Measurements from ENCODE around the gene CYP26A1. TPM values are rescaled to one million over a fixed set of nuclear protein-coding genes. Genes with fewer than 3 reads are reported as not detected.

Gene CYP26A1
- polyA plus RNA-seq (ENCODE audit: insufficient read depth in 1 of 5, insufficient read length in 5 of 5, low replicate concordance in 1 of 5) = under 1 TPM in 4 of 5 donors, not detected in 1; 0.15 to 0.40 (median 0.30) TPM
- long read RNA-seq, donor 1 = 0 reads
- long read RNA-seq, donor 2 = 0 reads
- long read RNA-seq, donor 3 = 0 reads
- long read RNA-seq, donor 4 = 0 reads
- long read RNA-seq, donor 5 = 0 reads
- long read RNA-seq, donor 6 = 0 reads
- long read RNA-seq, donor 7 = 0 reads
- long read RNA-seq, donor 8 = 0 reads

DNA sequence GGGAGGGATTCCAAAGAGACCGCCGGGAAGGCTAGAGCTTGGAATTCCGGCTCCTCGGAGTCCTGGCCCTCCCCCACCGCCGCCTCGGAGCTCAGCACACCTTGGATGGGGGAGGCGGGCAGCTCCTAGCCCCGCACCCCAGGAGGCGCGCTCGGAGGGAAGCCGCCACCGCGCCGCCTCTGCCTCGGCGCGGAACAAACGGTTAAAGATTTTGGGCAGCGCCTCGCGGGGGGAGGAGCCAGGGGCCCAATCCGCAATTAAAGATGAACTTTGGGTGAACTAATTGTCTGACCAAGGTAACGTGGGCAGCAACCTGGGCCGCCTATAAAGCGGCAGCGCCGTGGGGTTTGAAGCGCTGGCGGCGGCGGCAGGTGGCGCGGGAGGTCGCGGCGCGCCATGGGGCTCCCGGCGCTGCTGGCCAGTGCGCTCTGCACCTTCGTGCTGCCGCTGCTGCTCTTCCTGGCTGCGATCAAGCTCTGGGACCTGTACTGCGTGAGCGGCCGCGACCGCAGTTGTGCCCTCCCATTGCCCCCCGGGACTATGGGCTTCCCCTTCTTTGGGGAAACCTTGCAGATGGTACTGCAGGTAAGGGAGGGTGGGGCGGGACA lies at the start of gene CYP26A1:
Gene CYP26A1 (plus strand): TSS at position 355 of the 608 bp plus-strand sequence. CDS start 42 bp downstream, at position 397.
- no peak for DNase-seq

- DNase-seq = no peak
These were observed 47.6 kb upstream of the CYP26A1 start for GRCh38 chr10:93026072-93026471.

DNA sequence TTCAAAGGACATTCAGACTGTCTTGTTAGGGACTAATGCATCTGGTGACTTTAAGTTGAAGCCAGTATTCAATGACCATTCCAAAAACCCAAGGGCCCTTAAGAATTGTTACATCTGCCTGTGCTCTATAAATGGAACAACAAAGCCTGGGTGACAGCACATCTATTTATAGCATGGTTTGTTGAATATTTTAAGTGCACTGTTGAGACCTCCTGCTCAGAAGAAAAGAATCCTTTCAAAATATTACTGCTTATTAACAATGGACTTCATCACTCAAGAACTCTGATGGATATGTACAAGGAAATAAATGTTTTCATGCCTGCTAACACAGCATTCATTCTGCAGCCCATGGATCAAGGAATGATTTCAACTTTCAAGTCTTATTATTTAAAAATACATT lies 46.2 kb upstream of the CYP26A1 start:
- no peak for DNase-seq

DNA sequence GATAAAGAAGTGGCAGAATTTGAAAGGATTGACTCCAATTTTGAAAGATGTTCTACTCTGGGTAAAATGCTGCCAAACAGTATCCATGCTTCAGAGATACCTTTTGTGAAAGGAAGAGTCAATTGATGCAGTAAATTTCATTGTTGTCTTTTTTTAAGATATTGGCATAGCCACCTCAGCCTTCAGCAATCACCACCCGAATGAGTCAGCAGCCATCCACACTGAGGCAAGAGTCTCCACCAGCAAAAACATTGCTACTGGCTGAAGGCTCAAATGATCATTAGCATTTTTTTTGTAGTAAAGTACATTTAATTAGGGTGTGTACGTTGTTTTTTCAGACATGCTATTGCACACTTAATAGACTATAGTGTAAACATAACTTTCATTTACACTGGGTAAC lies 44.8 kb upstream of the CYP26A1 start:
- no peak for DNase-seq

DNA sequence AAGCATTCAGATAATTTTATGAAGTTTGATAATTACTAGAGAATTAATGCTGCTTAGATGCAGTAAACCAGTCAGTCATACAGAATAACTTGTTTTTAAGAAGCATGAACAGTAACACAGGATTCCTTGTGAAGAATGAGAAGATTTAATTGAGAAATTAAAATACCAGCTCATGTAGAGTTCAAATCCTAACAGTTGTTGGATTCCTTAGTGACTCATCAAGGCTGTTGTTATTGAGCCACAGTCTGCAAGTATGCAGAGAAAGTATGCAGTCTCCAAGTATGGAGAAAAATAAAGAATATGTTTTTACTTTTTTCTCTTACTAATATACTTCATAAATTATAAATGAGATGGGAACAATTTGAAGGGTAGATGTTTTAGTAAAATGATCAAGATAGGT lies 43.3 kb upstream of the CYP26A1 start:
- DNase-seq = no peak

GRCh38 chr10:93032105-93032808 lies 41.4 kb upstream of the CYP26A1 start:
- no peak for DNase-seq

DNA sequence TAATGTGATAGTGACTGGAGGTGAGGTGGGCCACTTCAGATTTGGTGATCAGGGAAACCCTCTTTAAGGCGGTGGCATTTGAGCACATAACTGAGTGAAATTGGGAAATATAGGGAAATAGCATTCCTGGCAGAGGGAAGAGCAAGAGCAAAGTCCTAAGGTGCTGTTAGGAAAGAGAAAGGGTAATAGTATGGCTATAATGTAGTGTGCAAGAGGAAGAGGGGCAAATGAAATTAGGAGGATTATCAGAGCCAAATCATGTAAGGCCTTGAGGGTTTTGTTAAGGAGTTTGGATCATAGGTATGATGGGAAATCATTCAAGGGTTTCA lies 40.9 kb upstream of the CYP26A1 start:
- no peak for DNase-seq

- no peak for DNase-seq
These were observed 39.3 kb upstream of the CYP26A1 start for GRCh38 chr10:93034426-93034825.

DNA sequence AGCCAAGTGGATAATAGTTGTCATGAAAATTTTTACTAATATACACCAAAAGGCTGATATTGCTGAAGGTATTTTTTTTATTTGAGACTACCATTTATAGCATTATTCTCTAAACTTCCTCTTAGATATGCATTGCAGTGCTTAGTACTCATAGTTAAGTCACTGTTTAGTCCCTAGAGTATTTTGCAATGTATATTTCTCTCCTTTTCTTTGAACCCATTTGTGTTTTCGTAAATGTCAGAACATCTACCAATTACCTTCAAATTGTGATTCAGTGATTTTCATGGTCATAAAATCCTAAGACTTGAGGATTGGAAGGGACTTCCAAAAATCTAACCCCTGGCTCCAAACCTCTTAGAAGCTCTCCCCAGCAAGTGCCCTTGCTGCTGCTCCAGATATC lies 34.6 kb upstream of the CYP26A1 start:
- DNase-seq = no peak

DNA sequence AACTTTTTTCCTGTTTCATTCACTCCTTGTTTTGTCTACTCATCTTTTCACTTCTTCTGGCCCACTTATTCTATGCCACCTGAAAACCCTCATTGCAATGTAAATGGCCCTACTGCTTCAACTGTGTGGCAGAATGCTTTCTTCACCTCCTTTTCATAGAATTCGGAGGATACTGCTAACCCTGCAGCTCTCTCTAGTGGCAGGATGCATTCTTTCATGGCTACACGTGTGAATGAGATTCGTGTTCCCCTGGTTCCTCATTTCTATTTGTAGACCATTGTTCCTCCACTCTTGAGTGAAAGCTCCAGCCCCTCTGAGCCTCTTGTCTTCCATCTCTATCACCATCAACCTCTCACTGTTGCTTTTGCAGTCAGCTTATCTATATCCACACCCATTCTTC lies 34.0 kb upstream of the CYP26A1 start:
- DNase-seq = no peak

DNA sequence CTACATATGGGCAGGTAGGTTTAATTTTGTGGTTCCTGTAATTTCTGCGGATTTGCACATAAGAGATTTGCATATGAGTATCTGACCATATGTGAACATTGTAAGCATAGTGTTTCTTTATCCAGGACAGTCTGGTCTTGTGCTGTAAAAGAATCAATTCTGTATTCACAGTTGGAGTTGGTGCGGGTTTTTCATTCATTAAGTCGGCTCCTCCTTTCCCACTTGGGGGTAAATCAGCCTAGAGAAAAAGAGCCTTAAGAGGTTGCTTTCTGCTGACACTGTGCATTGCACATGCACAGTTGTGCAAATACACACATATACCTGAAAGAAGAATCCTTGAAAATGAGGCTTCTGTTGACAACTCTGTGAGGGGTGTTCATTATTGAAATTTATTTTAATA lies 19.2 kb upstream of the CYP26A1 start:
- DNase-seq = no peak

GRCh38 chr10:93058139-93058538 lies 15.6 kb upstream of the CYP26A1 start:
- DNase-seq = no peak

- no peak for DNase-seq
These were observed 13.5 kb upstream of the CYP26A1 start, which contains the start of gene CYP26C1 for GRCh38 chr10:93059975-93060886. CYP26C1 (plus strand) TSS chr10:93060798; CDS start chr10:93061264, 466 bp downstream.

- DNase-seq = no peak
These were observed 12.7 kb upstream of the CYP26A1 start for GRCh38 chr10:93060887-93061593.

DNA sequence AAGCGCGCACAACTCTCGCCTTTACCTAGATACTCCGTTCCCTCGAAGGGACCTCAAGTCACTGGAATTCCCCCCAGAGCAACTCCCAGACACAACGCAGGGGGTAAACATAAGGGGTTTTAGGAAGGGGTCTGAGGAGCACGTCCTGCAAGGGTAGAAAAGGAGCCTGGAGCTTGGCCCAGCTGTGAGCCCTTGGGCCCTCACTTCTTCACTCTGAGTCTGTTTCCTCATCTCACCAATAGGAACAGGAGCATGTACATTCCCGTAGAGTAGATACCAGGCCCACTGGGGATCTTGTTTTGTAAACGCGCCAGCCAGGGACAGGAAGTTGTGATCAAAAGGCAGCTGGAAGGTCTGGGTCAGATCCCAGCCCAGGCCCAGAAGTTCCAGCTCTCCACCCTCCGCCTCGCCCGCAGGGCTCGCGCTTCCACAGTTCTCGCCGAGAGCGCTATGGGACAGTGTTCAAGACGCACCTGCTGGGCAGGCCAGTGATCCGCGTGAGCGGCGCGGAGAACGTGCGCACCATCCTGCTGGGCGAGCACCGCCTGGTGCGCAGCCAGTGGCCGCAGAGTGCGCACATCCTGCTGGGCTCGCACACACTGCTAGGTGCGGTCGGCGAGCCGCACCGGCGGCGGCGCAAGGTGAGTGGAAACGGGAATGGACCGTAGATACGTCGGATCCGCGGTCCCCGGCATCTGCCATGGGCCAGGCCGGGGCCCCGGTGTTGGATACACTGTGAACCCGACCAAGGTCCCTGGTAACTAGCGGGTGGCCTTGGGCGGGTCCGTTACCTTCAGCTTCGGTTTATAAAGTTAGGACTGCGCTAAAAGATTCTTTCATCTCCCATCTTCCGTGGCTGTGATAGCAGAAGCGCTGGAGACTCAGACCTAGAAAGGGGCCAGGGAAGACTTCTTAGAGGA lies 11.8 kb upstream of the CYP26A1 start:
- DNase-seq = no peak

- no peak for DNase-seq
These were observed 11.1 kb upstream of the CYP26A1 start for GRCh38 chr10:93062514-93063143.

DNA sequence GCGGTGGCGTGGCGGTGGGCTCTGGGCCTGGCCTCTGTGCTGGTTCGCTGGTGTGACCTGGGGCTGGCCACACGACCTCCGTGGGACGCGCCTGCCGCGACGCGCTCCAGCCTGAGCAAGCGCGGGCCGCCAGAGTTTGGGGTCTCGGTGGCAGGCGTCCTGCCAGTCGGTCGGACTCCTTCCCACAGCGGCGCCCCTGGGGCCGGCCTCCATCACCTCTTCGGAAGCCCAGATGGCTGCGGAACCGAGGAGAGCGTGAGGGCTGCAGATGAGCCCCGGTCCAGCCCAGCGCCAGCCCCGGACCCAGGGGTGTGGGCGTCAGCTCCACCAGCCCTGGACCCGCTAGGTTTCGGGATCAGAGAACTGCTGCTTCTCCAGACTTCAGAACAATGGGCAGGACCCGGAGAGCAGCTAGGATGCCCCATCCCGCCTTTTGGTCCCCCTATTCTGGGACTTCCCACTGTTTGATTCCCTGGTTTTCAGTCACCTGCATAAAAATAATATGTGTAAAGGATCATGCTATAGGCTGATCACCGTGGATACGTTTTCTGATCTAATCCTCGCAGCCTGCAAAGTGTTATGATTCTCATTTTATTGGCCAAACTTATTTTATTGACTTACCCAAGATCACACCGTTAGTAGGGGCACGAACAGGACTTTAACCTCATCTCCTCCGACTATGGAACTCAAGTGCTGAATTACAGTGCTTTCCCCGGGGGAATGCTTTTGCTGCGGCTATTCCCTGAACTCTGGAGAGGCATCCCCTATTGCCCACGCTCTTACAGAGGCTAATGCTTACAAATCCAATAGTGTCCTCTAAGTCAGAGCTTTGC lies 10.3 kb upstream of the CYP26A1 start:
- DNase-seq = no peak

DNA sequence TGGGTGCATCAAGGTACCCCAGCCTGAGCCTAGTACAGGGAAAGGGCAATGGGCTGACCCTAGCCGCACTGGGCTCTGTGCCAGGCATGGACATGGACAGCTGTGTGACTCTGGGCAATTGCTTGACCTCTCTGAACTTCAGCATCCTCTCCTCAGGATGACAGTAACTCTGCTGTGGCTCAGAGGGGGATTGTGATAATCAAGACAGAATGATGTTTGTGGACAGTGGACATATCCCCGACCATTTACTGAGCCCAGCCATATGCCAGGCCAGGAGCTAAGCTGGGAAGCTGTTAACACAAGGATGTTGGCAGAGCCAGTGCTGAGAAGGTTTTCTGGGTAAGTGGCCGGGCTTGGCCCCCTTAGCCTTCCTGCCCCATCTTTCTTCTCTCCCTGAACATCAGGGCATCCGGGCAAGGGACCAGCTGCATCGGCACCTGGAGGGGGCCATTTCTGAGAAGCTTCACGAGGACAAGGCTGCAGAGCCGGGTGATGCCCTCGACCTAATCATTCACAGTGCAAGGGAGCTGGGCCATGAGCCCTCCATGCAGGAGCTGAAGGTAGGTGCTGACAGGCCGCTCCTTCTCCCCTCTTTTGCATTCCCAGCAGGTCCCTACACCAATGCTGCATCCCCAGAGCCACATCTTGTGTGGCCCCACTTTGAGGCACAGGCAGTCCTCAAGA lies 9.6 kb upstream of the CYP26A1 start:
- DNase-seq = no peak

Data from right lung (tissue), 10 donors.